ENCODE results near the gene TMTC4.

Gene TMTC4

GRCh38 chr13:100674572-100674871 lies at the start of gene TMTC4:
TMTC4 (minus strand) TSS chr13:100674795; CDS start chr13:100670362, 4,433 bp downstream.
- POLR2A ChIA-PET = no interaction called here
- CTCF ChIA-PET = interaction anchor here (0.9 to 2.4 kb wide), 15 partner anchors 8 to 443 kb away, joined by 3 to 10 read pairs (median 4); partner anchors contain the start of gene GGACT
- DNase-seq (ENCODE audit: extremely low spot score) = no peak
- TF ChIP-seq, protein P1, sequence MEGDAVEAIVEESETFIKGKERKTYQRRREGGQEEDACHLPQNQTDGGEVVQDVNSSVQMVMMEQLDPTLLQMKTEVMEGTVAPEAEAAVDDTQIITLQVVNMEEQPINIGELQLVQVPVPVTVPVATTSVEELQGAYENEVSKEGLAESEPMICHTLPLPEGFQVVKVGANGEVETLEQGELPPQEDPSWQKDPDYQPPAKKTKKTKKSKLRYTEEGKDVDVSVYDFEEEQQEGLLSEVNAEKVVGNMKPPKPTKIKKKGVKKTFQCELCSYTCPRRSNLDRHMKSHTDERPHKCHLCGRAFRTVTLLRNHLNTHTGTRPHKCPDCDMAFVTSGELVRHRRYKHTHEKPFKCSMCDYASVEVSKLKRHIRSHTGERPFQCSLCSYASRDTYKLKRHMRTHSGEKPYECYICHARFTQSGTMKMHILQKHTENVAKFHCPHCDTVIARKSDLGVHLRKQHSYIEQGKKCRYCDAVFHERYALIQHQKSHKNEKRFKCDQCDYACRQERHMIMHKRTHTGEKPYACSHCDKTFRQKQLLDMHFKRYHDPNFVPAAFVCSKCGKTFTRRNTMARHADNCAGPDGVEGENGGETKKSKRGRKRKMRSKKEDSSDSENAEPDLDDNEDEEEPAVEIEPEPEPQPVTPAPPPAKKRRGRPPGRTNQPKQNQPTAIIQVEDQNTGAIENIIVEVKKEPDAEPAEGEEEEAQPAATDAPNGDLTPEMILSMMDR (IDR thresholded peaks at IDR 0.05; ENCODE audit: control extremely low read depth, extremely low read depth, low read depth, missing control alignments) = no peak

DNA sequence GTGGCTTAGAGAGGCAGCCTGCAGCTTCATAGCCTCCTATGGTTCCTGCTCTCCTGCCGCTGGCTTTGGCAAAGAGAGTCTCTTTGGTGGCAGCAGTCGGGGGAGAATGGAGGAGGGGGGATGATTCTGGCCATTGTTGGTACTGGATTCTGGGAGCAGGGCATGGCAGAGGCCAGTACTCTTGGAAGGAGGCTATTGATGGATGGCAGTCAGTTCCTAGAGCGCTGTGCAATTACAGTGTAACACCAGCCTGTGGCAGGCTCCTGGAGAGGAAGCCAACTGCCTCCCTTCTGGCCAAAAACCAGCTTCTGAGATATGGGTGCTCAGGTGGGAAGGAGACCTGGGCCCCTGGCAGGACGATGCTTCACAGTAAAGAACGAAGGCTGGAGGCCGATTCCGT lies 47.9 kb upstream of the TMTC4 start:
- ChIA-PET POLR2A (no interaction called here), CTCF (interaction anchor here (0.7 to 3.3 kb wide), 10 partner anchors 10 to 405 kb away, joined by 3 to 20 read pairs (median 3); no protein-coding TSS in a partner anchor)
- no peak for DNase-seq (ENCODE audit: extremely low spot score)
- TF ChIP-seq, protein P1 (IDR thresholded peaks at IDR 0.05; ENCODE audit: control extremely low read depth, extremely low read depth, low read depth, missing control alignments) = no peak

DNA sequence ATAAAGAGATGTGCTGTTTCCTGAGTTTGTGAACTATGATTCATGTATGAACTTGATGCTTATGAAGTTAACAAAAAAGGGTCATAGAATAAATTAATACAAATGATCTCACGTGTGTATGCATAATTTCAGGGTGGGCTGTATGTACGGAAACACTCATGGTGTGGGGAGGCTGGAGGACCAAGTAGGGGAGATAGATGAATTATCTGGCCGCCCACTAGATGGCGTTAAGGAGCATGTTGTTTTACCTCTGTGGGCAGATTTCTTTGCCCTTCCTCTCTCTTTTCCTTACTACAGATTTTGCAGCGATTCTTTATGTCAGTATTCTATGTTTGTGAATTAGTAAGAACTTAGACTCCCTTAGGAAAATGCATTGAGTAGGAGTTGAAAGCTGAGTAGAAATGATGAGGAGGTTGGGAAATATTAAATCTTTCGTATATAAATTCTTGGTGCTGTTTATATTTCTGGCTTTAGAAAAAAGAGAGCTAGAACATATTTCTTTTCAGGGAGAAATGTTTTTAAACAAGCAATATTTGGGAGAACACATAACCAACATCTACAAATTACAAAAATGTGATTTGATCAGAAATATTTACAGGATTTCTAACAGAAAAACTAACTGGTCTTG lies 47.4 kb upstream of the TMTC4 start:
- ChIA-PET CTCF (interaction anchor here (0.7 to 3.3 kb wide), 9 partner anchors 12 to 405 kb away, joined by 3 to 20 read pairs (median 3); no protein-coding TSS in a partner anchor), POLR2A (no interaction called here)
- peak; percentile 62 for DNase-seq (ENCODE audit: extremely low spot score)
- TF ChIP-seq, protein P1 (IDR thresholded peaks at IDR 0.05; ENCODE audit: control extremely low read depth, extremely low read depth, low read depth, missing control alignments) = peak; percentile 68

DNA sequence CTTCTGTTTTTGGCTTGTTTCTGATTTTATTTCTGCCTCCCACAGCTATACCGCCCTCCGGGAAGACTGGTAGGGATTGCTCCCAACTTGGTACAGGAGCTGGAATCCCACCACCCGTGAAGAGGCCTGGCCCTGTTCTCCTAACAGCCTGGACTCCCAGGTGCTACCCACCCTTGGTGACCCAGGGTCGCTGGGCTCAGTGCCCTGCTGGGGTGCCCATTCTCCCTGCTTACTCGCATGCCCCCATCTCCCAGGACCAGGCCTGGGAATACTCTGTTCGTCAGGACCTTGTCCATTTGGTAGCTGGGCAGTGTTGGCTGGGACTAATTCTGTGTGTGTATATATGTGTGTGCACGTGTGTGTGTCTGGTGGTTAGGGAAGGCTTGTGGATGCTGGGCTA lies 41.0 kb upstream of the TMTC4 start:
- ChIA-PET POLR2A (no interaction called here), CTCF (interaction anchor here (1.9 to 2.0 kb wide), 2 partner anchors 8 to 21 kb away, joined by 5 read pairs; no protein-coding TSS in a partner anchor)
- no peak for DNase-seq (ENCODE audit: extremely low spot score)
- TF ChIP-seq, protein P1 (IDR thresholded peaks at IDR 0.05; ENCODE audit: control extremely low read depth, extremely low read depth, low read depth, missing control alignments) = no peak

DNA sequence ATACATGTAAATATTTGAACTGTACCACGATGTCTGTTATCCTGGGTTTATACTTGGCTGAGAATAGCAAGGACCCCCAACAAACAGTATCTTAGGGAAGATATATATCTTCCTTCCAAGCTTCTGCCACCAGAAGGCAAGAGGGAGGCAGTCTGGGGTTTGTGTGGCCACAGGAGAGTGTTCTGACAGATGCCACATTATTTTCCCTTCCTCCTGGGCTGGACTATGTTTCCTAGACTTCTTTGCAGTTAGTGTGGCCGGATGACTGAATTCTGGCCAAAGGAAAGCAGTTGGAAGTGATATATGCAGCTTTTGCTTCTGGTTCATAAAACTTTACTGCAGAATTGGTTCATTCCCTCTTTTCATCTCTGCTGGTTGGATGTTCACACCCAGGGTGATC lies 39.9 kb upstream of the TMTC4 start:
- ChIA-PET CTCF (no interaction called here), POLR2A (no interaction called here)
- TF ChIP-seq, protein P1 (IDR thresholded peaks at IDR 0.05; ENCODE audit: control extremely low read depth, extremely low read depth, low read depth, missing control alignments) = no peak
- DNase-seq (ENCODE audit: extremely low spot score) = no peak

DNA sequence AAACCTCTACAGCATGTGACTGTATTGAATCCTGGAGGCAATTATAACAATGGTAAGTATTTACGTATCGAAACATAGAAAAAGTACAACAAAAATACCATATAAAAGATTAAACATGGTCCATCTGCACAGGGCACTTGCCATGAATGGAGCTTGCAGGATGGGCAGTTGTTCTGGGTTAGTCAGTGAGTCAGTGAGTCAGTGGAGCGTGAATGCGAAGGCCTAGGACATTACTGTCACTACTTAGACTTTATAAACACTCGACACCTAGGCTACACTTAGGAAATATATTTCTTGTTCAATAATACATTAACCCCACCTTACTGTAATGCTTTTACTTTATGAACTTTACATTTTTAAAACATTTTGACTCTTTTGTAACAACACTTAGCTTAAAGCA lies 35.6 kb upstream of the TMTC4 start:
- TF ChIP-seq, protein P1 (IDR thresholded peaks at IDR 0.05; ENCODE audit: control extremely low read depth, extremely low read depth, low read depth, missing control alignments) = no peak
- DNase-seq (ENCODE audit: extremely low spot score) = no peak
- ChIA-PET POLR2A (no interaction called here), CTCF (interaction anchor here (1.3 kb wide), 1 partner anchor 49 kb away, joined by 3 read pairs; no protein-coding TSS in a partner anchor)

Measured in GM10248 (cell line).